AG09319 (cell line): Measurements from ENCODE around the gene FHIT.

Experiments
- DNase-seq: peaks from one replicate; pipeline ENCODE4 v3.0.0-alpha.2; 2010; ENCODE audit warnings: low read depth; ENCODE audit errors: extremely low read depth
- TF ChIP-seq, protein P1 (sequence below): IDR thresholded peaks from 2 replicates; pipeline ENCODE4 v1.5.1; 2011; ENCODE audit warnings: low read depth, mild to moderate bottlenecking, inconsistent platforms, low read length, moderate library complexity

FHIT gene

GRCh38 chr3:59750391-59750790, 1500.9 kb downstream of the FHIT start:
- DNase-seq = no peak
- TF ChIP-seq, protein P1, sequence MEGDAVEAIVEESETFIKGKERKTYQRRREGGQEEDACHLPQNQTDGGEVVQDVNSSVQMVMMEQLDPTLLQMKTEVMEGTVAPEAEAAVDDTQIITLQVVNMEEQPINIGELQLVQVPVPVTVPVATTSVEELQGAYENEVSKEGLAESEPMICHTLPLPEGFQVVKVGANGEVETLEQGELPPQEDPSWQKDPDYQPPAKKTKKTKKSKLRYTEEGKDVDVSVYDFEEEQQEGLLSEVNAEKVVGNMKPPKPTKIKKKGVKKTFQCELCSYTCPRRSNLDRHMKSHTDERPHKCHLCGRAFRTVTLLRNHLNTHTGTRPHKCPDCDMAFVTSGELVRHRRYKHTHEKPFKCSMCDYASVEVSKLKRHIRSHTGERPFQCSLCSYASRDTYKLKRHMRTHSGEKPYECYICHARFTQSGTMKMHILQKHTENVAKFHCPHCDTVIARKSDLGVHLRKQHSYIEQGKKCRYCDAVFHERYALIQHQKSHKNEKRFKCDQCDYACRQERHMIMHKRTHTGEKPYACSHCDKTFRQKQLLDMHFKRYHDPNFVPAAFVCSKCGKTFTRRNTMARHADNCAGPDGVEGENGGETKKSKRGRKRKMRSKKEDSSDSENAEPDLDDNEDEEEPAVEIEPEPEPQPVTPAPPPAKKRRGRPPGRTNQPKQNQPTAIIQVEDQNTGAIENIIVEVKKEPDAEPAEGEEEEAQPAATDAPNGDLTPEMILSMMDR = no peak

DNA sequence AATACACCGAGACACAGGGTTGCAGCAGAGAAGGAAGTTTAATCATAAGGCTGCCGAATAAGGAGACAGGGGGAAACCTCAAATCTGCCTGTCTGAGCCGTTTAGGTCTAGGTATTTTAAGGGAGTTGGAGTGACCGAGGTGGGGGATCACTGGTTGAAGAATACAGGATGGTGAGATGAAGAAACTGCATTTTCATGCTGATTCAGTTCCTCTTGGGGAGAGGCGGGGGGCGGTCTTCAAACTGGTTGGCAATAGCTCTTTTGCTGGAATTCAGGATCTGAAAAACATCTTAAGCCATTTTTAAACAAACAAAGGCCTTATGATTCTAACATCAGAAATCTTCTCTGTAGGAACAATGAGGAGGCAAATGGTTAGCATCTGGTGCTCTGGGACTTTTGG, 1502.0 kb downstream of the FHIT start:
- TF ChIP-seq, protein P1 = no peak
- peak; percentile 79 for DNase-seq

- TF ChIP-seq, protein P1 = no peak
These were observed 1504.7 kb downstream of the FHIT start for GRCh38 chr3:59746585-59746984.

GRCh38 chr3:59737241-59737640, 1514.0 kb downstream of the FHIT start:
- no peak for DNase-seq
- TF ChIP-seq, protein P1 = no peak

More at GRCh38 chr3:59746585-59746984, 1504.7 kb downstream of the FHIT start:
- DNase-seq = no peak

DNA sequence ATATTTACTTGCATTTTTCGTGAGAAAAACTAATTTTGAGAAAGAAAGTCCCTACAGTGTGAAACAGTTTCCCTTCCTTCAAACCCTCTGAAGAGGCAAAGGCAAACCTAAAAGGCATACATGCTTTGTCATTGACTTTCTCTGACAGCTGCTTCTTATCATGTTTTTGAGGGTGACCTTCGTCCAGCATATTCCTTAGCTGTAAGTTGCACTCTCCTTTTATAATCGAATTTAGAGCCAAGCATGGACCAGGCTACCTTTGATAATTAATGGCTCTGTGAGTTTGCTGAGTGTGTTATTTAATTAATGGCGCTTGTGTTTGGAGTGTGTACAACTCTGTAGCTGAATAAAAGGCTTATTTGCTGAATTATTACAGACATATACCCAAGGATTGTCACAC, 1517.2 kb downstream of the FHIT start:
- TF ChIP-seq, protein P1 = no peak
- DNase-seq = no peak

DNA sequence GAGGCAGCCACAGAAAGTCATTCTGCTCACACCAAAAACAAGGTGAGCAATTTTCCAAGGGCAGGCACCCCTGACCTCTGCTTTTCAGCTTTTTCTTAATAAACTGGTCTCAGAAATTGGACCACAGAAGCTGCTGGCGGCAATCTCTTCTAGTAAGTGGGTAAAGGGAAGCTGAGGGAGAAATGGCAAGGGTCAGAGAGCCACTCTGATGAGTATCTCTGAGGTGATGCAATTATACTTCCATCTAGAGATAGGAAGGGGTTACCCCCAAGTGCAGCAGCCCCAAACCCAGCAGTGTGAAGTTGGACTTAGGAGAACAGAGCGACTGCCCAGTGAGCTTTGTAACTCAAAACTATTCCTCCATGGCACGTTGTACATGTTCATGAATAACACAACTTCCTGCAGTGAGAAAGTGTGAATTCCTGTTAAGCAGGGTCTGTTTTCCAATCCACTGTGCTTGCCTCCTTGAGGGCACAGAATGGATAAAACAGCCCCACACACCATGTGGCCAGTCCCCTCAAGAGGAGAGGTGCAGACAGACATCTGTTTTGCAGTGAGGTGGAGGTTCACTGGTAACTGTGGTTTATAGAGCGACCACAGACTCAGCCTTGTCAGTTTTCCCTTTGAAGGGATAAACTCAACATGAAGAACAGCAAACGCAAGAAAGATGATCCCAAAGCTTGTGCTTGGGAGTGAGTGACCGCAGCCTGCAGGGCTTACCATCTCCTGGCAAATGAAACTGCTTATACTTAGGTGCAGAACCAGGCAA, 1518.0 kb downstream of the FHIT start:
- no peak for DNase-seq
- TF ChIP-seq, protein P1 = no peak

- TF ChIP-seq, protein P1 = no peak
- no peak for DNase-seq
These were observed 1519.3 kb downstream of the FHIT start for GRCh38 chr3:59731943-59732342.
